ENCODE measurements around the gene TLR5. TPM values are rescaled to one million over a fixed set of nuclear protein-coding genes. Genes with fewer than 3 reads are reported as not detected.

Gene TLR5
- total RNA-seq, 4 donors from 2014 or later: 1.6 to 16.8 (median 5.7) TPM

DNA sequence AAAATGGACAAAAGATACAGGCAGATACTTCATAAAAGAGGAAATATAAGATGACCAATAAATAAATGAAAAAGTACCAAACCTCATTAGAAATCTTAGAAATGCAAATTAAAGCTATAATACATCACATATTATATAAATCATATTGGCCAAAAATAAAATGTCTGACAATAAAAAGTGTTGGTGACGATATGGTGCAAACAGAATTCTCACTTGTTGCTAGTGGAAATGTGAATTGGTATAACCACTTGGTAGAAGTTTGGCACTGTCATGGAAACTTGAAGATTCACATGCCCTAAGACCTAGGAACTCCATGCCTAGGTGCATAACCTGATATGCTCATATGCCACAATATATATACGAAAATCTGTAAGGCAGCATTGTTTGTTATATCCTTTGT, 4.4 kb upstream of the TLR5 start:
- DNase-seq (ENCODE audit: low spot score in 2 of 2): no peak
- intact Hi-C loops (cut with DNase I; ENCODE audit: low total_unique reads): no loop called here
- WGBS, 2 donors: 100% methylated on average over 2 of the region's 2 CpGs
- H3K4me3 ChIP-seq (ENCODE audit: low read depth, poor library complexity, severe bottlenecking): no peak overlapping the region
- TF ChIP-seq CTCF (IDR thresholded peaks at IDR 0.05) (no peak), POLR2A (IDR thresholded peaks at IDR 0.05) (no peak)

DNA sequence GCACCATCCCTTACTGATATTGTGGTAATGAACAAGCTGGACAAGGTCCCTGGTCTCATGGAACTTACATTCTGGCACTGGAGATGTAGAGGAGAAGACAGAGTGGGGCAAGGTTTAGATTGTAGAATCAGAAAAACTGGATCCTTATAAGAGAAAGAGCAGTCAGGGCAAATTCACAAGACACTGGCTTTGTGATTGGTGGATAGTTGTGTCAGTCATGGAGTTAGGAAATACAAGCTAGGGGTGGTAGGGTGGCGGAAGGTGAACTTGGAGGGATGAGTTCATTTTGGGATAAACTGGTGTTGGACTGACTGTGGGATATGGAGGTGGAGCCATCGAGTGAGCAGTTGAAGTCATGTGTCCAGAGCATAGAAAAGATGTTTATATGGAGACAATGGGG, 3.7 kb upstream of the TLR5 start:
- no peak overlapping the region for H3K4me3 ChIP-seq (ENCODE audit: low read depth, poor library complexity, severe bottlenecking)
- intact Hi-C loops (cut with DNase I; ENCODE audit: low total_unique reads): no loop called here
- 84 to 96% methylated on average over 2 of the region's 2 CpGs for WGBS, 2 donors
- TF ChIP-seq POLR2A (IDR thresholded peaks at IDR 0.05) (no peak), CTCF (IDR thresholded peaks at IDR 0.05) (no peak)
- no peak for DNase-seq (ENCODE audit: low spot score in 2 of 2)

DNA sequence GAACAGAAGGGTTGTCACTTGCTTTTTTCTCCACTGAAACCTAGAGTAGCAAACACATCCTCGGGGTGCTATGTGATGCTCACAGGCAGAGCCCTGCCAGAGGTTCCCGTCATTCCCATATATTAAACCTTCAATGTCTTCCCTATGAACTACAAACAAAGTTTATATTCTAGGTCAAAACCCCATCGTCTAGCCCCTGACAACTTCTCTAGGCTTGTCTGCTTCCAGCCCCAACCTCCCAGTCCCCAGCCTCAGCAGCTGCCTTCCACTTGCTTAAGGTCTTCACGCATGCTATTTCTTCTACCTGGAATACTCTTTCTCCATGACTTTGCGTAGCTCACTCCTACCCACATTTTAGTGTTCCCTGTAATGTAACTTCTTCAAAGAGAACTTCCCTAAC, 1.9 kb upstream of the TLR5 start:
- intact Hi-C loops (cut with DNase I; ENCODE audit: low total_unique reads): no loop called here
- 91 to 92% methylated on average over 5 of the region's 5 CpGs for WGBS, 2 donors

DNA sequence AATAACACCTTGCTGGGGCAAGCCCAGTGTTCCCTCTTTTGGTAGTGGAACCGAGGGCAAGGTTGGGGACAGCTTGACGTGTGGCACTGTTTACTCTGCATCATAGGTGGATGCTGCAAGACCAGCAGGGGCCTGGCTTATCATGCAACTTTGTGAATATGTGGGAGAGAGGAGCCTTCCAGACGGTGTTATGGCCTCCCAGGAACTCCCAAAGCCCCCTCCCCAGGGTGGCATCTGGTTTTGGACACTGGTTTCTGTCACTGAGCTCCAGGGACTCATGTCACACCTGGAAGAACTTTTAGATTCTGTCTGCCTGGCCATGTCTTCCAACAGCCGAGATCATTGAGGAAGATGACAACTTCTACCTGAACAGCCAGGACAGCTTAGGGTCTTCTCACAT, 1.4 kb upstream of the TLR5 start:
- no peak overlapping the region for H3K4me3 ChIP-seq (ENCODE audit: low read depth, poor library complexity, severe bottlenecking)
- intact Hi-C loops (cut with DNase I; ENCODE audit: low total_unique reads): no loop called here
- WGBS, 2 donors: 90 to 91% methylated on average over 4 of the region's 4 CpGs
- TF ChIP-seq CTCF (IDR thresholded peaks at IDR 0.05) (no peak), POLR2A (IDR thresholded peaks at IDR 0.05) (no peak)
- peak in 1 of 2 donors; percentile 66 for DNase-seq (ENCODE audit: low spot score in 2 of 2)

More for the DNA sequence above, 1.9 kb upstream of the TLR5 start:
- peak in 1 of 2 donors; percentile 31 for DNase-seq (ENCODE audit: low spot score in 2 of 2)
- no peak for TF ChIP-seq POLR2A (IDR thresholded peaks at IDR 0.05)
- no peak overlapping the region for H3K4me3 ChIP-seq (ENCODE audit: low read depth, poor library complexity, severe bottlenecking)

- 32 to 50% methylated on average over 11 of the region's 11 CpGs for WGBS, 2 donors
- peak in 1 of 2 donors; percentile 82 for DNase-seq (ENCODE audit: low spot score in 2 of 2)
- intact Hi-C loops (cut with DNase I; ENCODE audit: low total_unique reads): no loop called here
- TF ChIP-seq POLR2A (IDR thresholded peaks at IDR 0.05) (no peak), CTCF (IDR thresholded peaks at IDR 0.05) (no peak)
- no peak overlapping the region for H3K4me3 ChIP-seq (ENCODE audit: low read depth, poor library complexity, severe bottlenecking)
Observed at GRCh38 chr1:223143537-223144248, 645 bp upstream of the TLR5 start.

GRCh38 chr1:223142269-223142668, 779 bp downstream of the TLR5 start:
- 77 to 82% methylated on average over 11 of the region's 11 CpGs for WGBS, 2 donors

More at GRCh38 chr1:223142269-223142668, 779 bp downstream of the TLR5 start:
- intact Hi-C loops (cut with DNase I; ENCODE audit: low total_unique reads): no loop called here
- DNase-seq (ENCODE audit: low spot score in 2 of 2): peak in 1 of 2 donors; percentile 86
- TF ChIP-seq CTCF (IDR thresholded peaks at IDR 0.05): no peak
- no peak for TF ChIP-seq POLR2A (IDR thresholded peaks at IDR 0.05)
- peak overlapping the region; percentile 22 for H3K4me3 ChIP-seq (ENCODE audit: low read depth, poor library complexity, severe bottlenecking)
